ENCODE data around the gene DTNB.

GRCh38 chr2:25368660-25369059, 304.7 kb downstream of the DTNB start:
- TF ChIP-seq CTCF (conservative IDR thresholded peaks at IDR 0.05; ENCODE audit: low read depth, low read length) (no peak), EZH2 (IDR thresholded peaks at IDR 0.05; ENCODE audit: borderline replicate concordance, low read depth, low read length, poor library complexity, severe bottlenecking) (no peak)

Measured in A673 (cell line).